Activated CD8-positive, alpha-beta T cell treated with anti-CD3 and anti-CD28 coated beads for 36 hours (primary cell): ENCODE results near the gene HOXC11. TPM values are rescaled to one million over a fixed set of nuclear protein-coding genes. Genes with fewer than 3 reads are reported as not detected.

Source experiments
- ATAC-seq: fragments of 200-7000 bp; cut with Tn5 transposase; one replicate; pipeline ENCODE4 v1.10.0; 2021; ENCODE audit warnings: mild to moderate bottlenecking, moderate library complexity
- CTCF ChIA-PET: fragments of 350-600 bp; sonication (Branson Sonifier 250); formaldehyde crosslinking; loops from one replicate; lab custom pipeline; 2021; ENCODE audit warnings: antibody characterized with exemption; lab: Charles Lee
- POLR2A ChIA-PET: fragments of 350-600 bp; sonication (Branson Sonifier 250); formaldehyde crosslinking; loops from one replicate; lab custom pipeline; 2021; ENCODE audit warnings: antibody characterized with exemption; lab: Charles Lee
- DNase-seq: peaks from one replicate; pipeline ENCODE4 v3.0.0-alpha.2; 2020
- H3K27ac Mint-ChIP-seq: one replicate; pipeline ENCODE4 v1.8.0; 2021; ENCODE audit warnings: mild to moderate bottlenecking, mixed read lengths
- H3K27me3 Mint-ChIP-seq: one replicate; pipeline ENCODE4 v1.8.0; 2021; ENCODE audit warnings: mixed read lengths
- H3K36me3 Mint-ChIP-seq: one replicate; pipeline ENCODE4 v1.8.0; 2021; ENCODE audit warnings: low read depth, mixed read lengths
- H3K4me1 Mint-ChIP-seq: one replicate; pipeline ENCODE4 v1.8.0; 2021; ENCODE audit warnings: low read depth, mixed read lengths
- H3K4me3 Mint-ChIP-seq: one replicate; pipeline ENCODE4 v1.8.0; 2021; ENCODE audit warnings: mild to moderate bottlenecking, moderate library complexity, mixed read lengths
- H3K9me3 Mint-ChIP-seq: one replicate; pipeline ENCODE4 v1.8.0; 2021; ENCODE audit warnings: mixed read lengths
- CTCF ChIP-seq: fragments of 200-600 bp; IDR thresholded peaks from one replicate; pipeline ENCODE4 v1.8.0; 2022; ENCODE audit warnings: antibody characterized with exemption, mild to moderate bottlenecking
- intact Hi-C: fragments of 100-400 bp; cut with micrococcal nuclease; formaldehyde crosslinking; loops from one replicate; pipeline ENCODE4 v1.10.0; 2022
- total RNA-seq, 2 experiments: library from RNA; stranded (reverse); gene quantifications; one replicate each; pipeline ENCODE4 v1.2.3, GENCODE V29; 2021

Gene HOXC11
- total RNA-seq, result not detected

- peak within 1 kb of the TSS; percentile 11 for H3K4me3 Mint-ChIP-seq
- H3K9me3 Mint-ChIP-seq, result peaks cover 4% of the 10 kb centered on the region
- ChIA-PET CTCF (interaction anchor here (0.7 kb wide), 1 partner anchor 13 kb away, joined by 3 read pairs; no protein-coding TSS in a partner anchor), POLR2A (interaction anchor here (1.6 kb wide), 1 partner anchor 14 kb away, joined by 4 read pairs; no protein-coding TSS in a partner anchor)
- no peak within 1 kb of the TSS for H3K27ac Mint-ChIP-seq
- DNase-seq, result no peak
- peaks cover 79% of the 10 kb centered on the region for H3K27me3 Mint-ChIP-seq
- intact Hi-C loops, result loop anchor here (5.0 kb wide), 1 partner anchor 35 kb away; the partner anchor contains the start of gene HOXC13
- peaks cover 4% of the 10 kb centered on the region for H3K36me3 Mint-ChIP-seq
- TF ChIP-seq CTCF, result no peak
- ATAC-seq, result no peak
- peaks cover 15% of the 10 kb centered on the region for H3K4me1 Mint-ChIP-seq
Measured at GRCh38 chr12:53972722-53973235, at the start of gene HOXC11. HOXC11 (plus strand) TSS chr12:53973126; CDS start chr12:53973242, 116 bp downstream.

- intact Hi-C loops, result no loop called here
- no peaks in the 10 kb centered on the region for H3K36me3 Mint-ChIP-seq
- no peaks in the 10 kb centered on the region for H3K4me1 Mint-ChIP-seq
- CTCF ChIA-PET, result interaction anchor here (1.0 kb wide), 1 partner anchor 32 kb away, joined by 3 read pairs; no protein-coding TSS in a partner anchor
- ATAC-seq (no peak), DNase-seq (no peak)
- no peak for TF ChIP-seq CTCF
- H3K9me3 Mint-ChIP-seq, result no peaks in the 10 kb centered on the region
- H3K4me3 Mint-ChIP-seq, result no peak overlapping the region
- POLR2A ChIA-PET, result no interaction called here
- no peak overlapping the region for H3K27ac Mint-ChIP-seq
- H3K27me3 Mint-ChIP-seq, result peaks cover 72% of the 10 kb centered on the region
Measured at GRCh38 chr12:53924521-53925405, 48.2 kb upstream of the HOXC11 start.

GRCh38 chr12:53927220-53928029 is 45.5 kb upstream of the HOXC11 start:
- H3K27ac Mint-ChIP-seq, result no peak overlapping the region
- H3K4me1 Mint-ChIP-seq, result no peaks in the 10 kb centered on the region
- no peak overlapping the region for H3K4me3 Mint-ChIP-seq
- no peak for ATAC-seq
- intact Hi-C loops, result no loop called here
- H3K9me3 Mint-ChIP-seq, result no peaks in the 10 kb centered on the region
- TF ChIP-seq CTCF, result no peak
- DNase-seq, result no peak
- H3K27me3 Mint-ChIP-seq, result peaks cover 78% of the 10 kb centered on the region
- no peaks in the 10 kb centered on the region for H3K36me3 Mint-ChIP-seq
- ChIA-PET CTCF (interaction anchor here (1.2 to 1.4 kb wide), 3 partner anchors 78 to 280 kb away, joined by 3 to 4 read pairs (median 3); no protein-coding TSS in a partner anchor), POLR2A (no interaction called here)

- peaks cover 77% of the 10 kb centered on the region for H3K27me3 Mint-ChIP-seq
- no peak for DNase-seq
- no peak overlapping the region for H3K4me3 Mint-ChIP-seq
- POLR2A ChIA-PET, result no interaction called here
- intact Hi-C loops, result no loop called here
- TF ChIP-seq CTCF, result no peak
- no peaks in the 10 kb centered on the region for H3K36me3 Mint-ChIP-seq
- CTCF ChIA-PET, result interaction anchor here (1.4 kb wide), 2 partner anchors 78 to 171 kb away, joined by 3 to 4 read pairs; no protein-coding TSS in a partner anchor
- no peak overlapping the region for H3K27ac Mint-ChIP-seq
- H3K9me3 Mint-ChIP-seq, result no peaks in the 10 kb centered on the region
- H3K4me1 Mint-ChIP-seq, result no peaks in the 10 kb centered on the region
- no peak for ATAC-seq
Measured at GRCh38 chr12:53928054-53928835, 44.7 kb upstream of the HOXC11 start.
